ENCODE data around the gene PLPP3. TPM values are rescaled to one million over a fixed set of nuclear protein-coding genes. Genes with fewer than 3 reads are reported as not detected.

PLPP3 gene
- polyA plus RNA-seq, 1 of the 3 experiments (the other 2 are of a cell fraction), result 32.2 TPM

- H2AFZ ChIP-seq (ENCODE audit: low read depth), result no peak overlapping the region
- TF ChIP-seq MEF2A (IDR thresholded peaks at IDR 0.05; ENCODE audit: borderline replicate concordance, low read depth) (no peak), ZBTB33 (IDR thresholded peaks at IDR 0.05; ENCODE audit: borderline replicate concordance, low read depth) (no peak), FOXJ3 (CRISPR knock-in tag; IDR thresholded peaks at IDR 0.05) (no peak), REST (IDR thresholded peaks at IDR 0.05; ENCODE audit: low read depth, low read length) (no peak), ELF1 (IDR thresholded peaks at IDR 0.05) (no peak), RXRA (IDR thresholded peaks at IDR 0.05; ENCODE audit: borderline replicate concordance, low read depth) (no peak), MXI1 (IDR thresholded peaks at IDR 0.05; ENCODE audit: low read depth, low read length) (no peak), RCOR1 (IDR thresholded peaks at IDR 0.05; ENCODE audit: low read length) (no peak)
- H3K4me2 ChIP-seq, result no peak overlapping the region
- H3F3A ChIP-seq (replicated peaks; ENCODE audit: insufficient read depth), result no peaks in the 10 kb centered on the region
- H3K36me3 ChIP-seq (replicated peaks in 1 of 2; ENCODE audit: control insufficient read depth in 1 of 2, insufficient read depth in 2 of 2, low read length in 1 of 2), result peaks cover 0 to 37% of the 10 kb centered on the region in 2 experiments
- no peak overlapping the region; a peak in 1 of 4 replicates for H3K27ac ChIP-seq (ENCODE audit: low read depth in 2 of 2, low read length in 1 of 2)
- ChIA-PET CTCF (no interaction called here), POLR2A (no interaction called here)
- H3K4me1 ChIP-seq (ENCODE audit: control insufficient read depth in 1 of 2, insufficient read depth in 2 of 2, low read depth in 1 of 2, low read length in 1 of 2), result peaks cover 0 to 44% of the 10 kb centered on the region in 2 experiments; a peak in 2 of 4 replicates
- H3K4me3 ChIP-seq (ENCODE audit: low read depth in 2 of 2, low read length in 1 of 2), result no peak overlapping the region
- H3K9ac ChIP-seq, result no peak overlapping the region
- H3K9me2 ChIP-seq, result no peaks in the 10 kb centered on the region
- 95% methylated on average over 3 of the region's 3 CpGs for WGBS (ENCODE audit: low lambda C conversion rate)
- no peak for DNase-seq
- H3K27me3 ChIP-seq (ENCODE audit: insufficient read depth), result no peaks in the 10 kb centered on the region
- peaks cover 16% of the 10 kb centered on the region; the same call in 1 of the 2 replicates for H3K79me2 ChIP-seq (ENCODE audit: insufficient read depth)
- H3K9me3 ChIP-seq, result no peaks in the 10 kb centered on the region
- H4K20me1 ChIP-seq (ENCODE audit: insufficient read depth), result peaks cover 40% of the 10 kb centered on the region
Observed at GRCh38 chr1:56551691-56552090, 27.7 kb downstream of the PLPP3 start.

GRCh38 chr1:56550859-56551188 lies 28.5 kb downstream of the PLPP3 start:
- Histone ChIP-seq H4K20me1 (ENCODE audit: insufficient read depth) (peaks cover 44% of the 10 kb centered on the region), H3K36me3 (replicated peaks in 1 of 2; ENCODE audit: control insufficient read depth in 1 of 2, insufficient read depth in 2 of 2, low read length in 1 of 2) (peaks cover 0 to 42% of the 10 kb centered on the region in 2 experiments), H3K27me3 (ENCODE audit: insufficient read depth) (no peaks in the 10 kb centered on the region), H3K4me2 (no peak overlapping the region), H3K4me1 (ENCODE audit: control insufficient read depth in 1 of 2, insufficient read depth in 2 of 2, low read depth in 1 of 2, low read length in 1 of 2) (peaks cover 0 to 47% of the 10 kb centered on the region in 2 experiments; a peak in 2 of 4 replicates), H3K27ac (ENCODE audit: low read depth in 2 of 2, low read length in 1 of 2) (no peak overlapping the region), H3K4me3 (ENCODE audit: low read depth in 2 of 2, low read length in 1 of 2) (no peak overlapping the region), H3K9ac (no peak overlapping the region), H2AFZ (ENCODE audit: low read depth) (no peak overlapping the region), H3K9me3 (no peaks in the 10 kb centered on the region), H3K79me2 (ENCODE audit: insufficient read depth) (peaks cover 13% of the 10 kb centered on the region; the same call in 1 of the 2 replicates), H3K9me2 (no peaks in the 10 kb centered on the region), H3F3A (replicated peaks; ENCODE audit: insufficient read depth) (no peaks in the 10 kb centered on the region)
- CTCF ChIA-PET, result no interaction called here
- POLR2A ChIA-PET, result no interaction called here
- WGBS (ENCODE audit: low lambda C conversion rate), result 92% methylated on average over 4 of the region's 4 CpGs
- no peak for DNase-seq
- TF ChIP-seq MAX (IDR thresholded peaks at IDR 0.05; ENCODE audit: low read depth), result no peak
- TF ChIP-seq RFX5 (IDR thresholded peaks at IDR 0.05; ENCODE audit: low read length), result no peak
- TF ChIP-seq NRF1 (IDR thresholded peaks at IDR 0.05; ENCODE audit: low read depth, low read length), result no peak
- TF ChIP-seq ZBTB33 (IDR thresholded peaks at IDR 0.05; ENCODE audit: borderline replicate concordance, low read depth), result no peak
- TF ChIP-seq CTCF (IDR thresholded peaks at IDR 0.05), result no peak
- TF ChIP-seq FOXJ3 (CRISPR knock-in tag; IDR thresholded peaks at IDR 0.05), result no peak
- TF ChIP-seq YY1 (IDR thresholded peaks at IDR 0.05; ENCODE audit: low read depth), result no peak
- TF ChIP-seq CHD2 (IDR thresholded peaks at IDR 0.05; ENCODE audit: low read length, partially characterized antibody), result no peak
- TF ChIP-seq IRF3 (IDR thresholded peaks at IDR 0.05; ENCODE audit: low read depth, low read length), result no peak
- no peak for TF ChIP-seq FOSL2 (IDR thresholded peaks at IDR 0.05; ENCODE audit: borderline replicate concordance, low read depth)

Data from SK-N-SH (cell line).